NCI-H1105 (cell line): ENCODE results near the gene PGLYRP2.

ENCODE experiments used
- DNase-seq: peaks from one replicate; lab custom pipeline; 2025; lab: John Stamatoyannopoulos, UW

The PGLYRP2 gene

DNA sequence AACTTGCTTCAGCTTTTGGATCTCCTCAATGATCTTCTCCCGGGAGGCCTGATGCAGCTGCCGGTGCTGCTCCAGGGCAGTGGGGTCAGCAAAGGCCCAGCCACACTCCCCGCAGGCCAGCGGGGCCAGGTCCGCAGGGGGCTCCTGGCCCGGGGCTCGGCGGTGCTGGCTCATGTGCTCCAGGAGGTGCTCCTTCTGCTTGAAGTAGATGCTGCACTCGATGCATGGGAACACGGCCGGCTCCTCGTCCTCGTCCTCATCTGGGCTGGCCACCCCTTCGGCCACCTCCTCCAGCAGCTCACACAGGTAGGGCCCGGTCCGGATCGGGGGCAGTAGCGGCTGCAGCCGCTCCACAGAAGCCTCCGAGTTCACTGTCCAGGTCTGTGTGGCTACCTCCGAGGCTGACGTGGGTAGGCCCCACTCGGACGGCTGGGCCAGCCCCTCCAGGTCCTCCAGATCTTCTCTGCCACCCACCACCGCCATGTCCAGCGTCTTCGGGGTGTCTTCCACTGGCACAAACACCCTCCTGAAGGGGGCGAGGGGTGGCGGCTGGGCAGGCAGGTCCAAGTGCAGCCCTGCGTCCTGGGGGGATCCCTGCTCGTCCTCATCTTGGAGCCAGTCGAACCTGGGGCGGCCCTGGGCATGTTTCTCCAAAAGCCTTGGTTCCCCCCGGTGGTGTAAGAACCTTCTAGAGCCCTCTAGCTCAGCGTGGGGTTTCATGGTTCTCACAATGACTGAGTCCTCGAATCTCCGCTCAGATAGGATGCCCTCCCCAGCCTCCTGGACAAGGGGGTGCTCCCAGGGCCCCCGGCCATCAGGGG lies 39.3 kb downstream of the PGLYRP2 start:
- DNase-seq: no peak

- DNase-seq: no peak
Observed at GRCh38 chr19:15439078-15439799, 40.1 kb downstream of the PGLYRP2 start.

GRCh38 chr19:15438577-15438976 lies 40.7 kb downstream of the PGLYRP2 start:
- no peak for DNase-seq

DNA sequence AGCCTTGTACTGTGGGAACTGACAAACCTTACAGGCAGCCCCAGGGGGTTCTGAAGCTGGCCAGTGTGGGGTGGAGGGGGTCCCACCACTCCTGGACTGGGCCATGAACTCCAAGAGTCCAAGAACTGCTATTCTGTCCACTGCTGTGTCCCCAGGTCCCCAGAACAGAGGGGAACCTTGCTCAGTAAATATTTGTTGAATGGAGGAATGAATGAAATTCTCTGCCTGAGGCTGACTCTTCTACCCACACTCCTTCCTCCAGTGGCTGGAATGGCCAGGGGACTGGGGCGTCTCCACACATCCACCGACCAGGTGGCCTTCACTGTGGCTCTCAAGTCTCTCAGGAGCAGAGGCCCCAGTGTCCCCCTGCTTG lies 41.2 kb downstream of the PGLYRP2 start:
- no peak for DNase-seq

DNA sequence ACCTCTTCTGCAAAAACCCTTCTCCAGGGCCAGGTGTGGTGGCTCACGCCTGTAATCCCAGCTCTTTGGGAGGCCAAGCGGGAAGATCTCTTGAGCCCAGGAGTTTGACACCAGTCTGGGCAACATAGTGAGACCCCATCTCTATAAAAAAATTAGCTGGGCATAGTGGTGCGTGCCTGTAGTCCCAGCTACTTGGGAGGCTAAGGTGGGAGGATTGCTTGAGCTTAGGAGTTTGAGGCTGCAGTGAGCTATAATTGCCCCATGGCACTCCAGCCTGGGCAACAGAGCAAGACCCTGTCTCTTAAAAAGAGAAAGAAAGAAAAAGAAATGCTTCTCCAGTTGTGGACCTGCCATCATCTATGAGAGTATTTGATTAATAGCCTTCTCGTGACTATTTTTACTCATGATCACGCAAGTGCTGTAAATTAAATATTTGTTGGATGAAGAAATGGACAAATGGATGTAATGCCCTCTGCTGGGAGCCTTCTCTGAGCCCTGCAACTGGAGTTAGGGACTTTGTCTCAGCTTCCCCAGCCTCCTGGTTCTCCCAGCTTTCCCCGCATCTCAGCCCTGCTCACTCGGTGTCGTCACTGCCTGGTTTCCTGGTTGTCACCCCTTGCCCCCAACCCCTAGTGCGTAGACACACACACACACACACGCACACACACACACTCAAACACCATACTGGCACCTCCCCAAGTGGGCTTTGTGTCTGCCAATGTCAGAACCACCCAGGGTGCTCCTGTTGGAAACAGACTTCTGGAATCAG lies 41.8 kb downstream of the PGLYRP2 start:
- no peak for DNase-seq

DNA sequence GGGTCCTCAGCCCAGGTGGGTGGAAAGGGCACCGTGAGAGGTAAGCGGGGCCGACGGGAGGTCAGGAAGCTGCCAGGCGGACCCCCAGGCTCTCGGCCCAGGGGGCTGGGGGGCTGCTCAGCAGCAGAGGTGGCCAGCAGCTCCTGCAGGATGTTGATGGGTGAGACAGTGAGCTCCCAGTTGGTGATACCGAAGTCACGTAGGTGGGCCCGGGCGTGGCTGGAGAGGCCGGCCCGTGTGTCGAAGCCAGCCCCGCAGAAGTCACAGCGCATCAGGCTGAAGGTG lies 42.5 kb downstream of the PGLYRP2 start:
- DNase-seq: no peak

DNA sequence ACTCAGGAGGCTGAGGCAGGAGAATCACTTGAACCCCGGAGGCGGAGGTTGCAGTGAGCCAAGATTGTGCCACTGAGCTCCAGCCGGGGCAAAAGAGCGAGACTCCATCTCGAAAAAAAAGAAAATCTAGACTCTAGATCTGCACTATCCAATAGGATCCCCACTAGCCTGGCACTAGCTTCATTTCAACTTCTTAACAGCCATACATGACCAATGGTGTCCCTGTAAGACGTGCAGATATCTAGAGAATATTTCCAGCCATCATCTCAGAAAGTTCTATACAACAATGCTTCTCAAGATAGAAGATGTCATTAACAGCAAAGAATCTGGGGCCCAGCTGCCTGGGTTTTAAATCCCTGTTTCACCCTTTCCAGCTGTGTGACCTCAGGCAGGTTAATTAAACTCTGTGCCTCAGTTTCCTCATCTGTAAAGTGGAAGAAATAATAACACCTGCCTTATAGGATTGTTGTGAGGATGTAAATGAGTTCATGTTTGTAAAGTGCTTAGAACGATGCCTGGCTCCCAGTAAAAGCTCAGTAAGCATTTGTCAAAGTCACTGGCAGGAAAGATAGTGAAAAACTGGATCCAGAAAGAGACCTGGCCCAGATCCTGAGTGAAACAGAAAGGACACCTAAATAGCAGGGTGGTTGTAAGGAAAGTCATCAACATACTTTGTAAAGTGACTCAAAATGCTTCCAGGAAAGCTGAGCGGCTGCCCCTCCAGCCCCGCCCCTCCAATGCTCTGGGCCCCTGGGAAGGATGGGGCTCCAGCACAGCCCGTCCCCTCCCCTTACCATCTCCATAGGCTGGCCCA lies 43.1 kb downstream of the PGLYRP2 start:
- DNase-seq: no peak

DNA sequence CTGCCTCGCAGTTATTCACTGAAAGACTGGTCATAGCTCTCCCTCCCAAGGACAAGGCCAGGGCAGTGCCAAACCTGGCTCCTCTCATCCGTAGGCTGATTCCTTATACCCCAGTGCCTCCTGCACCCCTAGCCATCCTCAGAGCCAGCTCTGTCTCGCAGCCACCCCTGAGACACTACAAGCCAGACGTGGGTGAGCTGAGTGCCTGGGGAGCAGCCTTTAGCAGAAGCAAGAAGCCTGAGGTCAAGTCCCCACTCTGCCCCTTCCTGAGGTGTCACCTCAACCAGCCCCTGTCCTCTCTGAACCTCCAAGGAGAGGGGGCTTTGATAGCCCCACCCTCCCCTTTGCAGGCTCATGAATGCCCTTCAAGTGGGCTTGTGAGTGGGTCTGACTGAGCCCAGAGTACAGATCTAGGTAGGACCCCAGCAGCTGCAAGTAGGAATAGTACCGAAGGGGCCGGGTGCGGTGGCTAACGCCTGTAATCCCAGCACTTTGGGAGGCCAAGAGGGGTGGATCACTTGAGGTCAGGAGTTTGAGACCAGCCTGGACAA lies 45.7 kb downstream of the PGLYRP2 start:
- no peak for DNase-seq

DNA sequence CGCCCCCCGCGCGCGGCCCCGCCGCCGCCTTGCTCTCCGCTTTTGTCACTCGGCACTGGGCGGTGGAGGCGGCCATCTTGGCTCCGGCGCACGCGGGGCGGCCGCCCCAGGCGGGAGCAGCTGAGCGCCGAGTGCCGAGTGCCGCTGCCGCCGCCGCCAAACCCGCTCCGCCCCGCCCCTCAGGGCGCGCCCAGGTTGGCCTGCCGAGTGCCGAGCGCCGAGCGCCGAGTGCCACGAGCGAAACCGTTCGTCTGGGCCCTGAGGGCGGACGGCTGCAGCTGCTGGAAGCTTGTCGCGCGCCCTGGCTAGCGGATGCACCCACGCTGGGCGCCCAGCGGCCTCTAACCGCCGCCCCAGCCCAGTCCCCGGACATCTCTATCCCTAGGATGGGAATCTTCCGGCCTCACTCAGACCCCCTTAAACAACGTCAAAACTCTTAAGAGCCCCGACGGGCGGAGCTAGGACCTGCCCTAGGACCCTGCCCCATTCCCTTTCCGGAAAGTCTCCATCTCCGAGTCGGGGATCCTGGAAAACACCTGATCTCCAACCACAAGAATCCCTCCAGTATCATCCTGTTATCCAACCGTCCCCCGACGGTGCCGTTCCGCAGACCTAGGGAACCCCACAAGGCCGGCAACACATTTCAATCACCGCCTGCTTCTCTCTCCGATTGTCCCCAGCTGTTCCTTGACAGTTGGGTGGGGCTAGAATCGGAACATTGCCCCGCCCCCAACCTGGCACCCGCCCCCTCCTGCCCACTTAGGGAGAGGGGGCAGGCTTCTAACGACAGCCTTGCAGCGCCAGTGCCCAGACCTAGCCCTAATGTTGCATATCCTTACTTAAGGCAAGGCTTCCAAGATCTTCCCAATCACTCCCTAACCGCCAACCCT lies 46.4 kb downstream of the PGLYRP2 start:
- DNase-seq: peak; percentile 86

- no peak for DNase-seq
Observed at GRCh38 chr19:15432018-15432494, 47.2 kb downstream of the PGLYRP2 start.

DNA sequence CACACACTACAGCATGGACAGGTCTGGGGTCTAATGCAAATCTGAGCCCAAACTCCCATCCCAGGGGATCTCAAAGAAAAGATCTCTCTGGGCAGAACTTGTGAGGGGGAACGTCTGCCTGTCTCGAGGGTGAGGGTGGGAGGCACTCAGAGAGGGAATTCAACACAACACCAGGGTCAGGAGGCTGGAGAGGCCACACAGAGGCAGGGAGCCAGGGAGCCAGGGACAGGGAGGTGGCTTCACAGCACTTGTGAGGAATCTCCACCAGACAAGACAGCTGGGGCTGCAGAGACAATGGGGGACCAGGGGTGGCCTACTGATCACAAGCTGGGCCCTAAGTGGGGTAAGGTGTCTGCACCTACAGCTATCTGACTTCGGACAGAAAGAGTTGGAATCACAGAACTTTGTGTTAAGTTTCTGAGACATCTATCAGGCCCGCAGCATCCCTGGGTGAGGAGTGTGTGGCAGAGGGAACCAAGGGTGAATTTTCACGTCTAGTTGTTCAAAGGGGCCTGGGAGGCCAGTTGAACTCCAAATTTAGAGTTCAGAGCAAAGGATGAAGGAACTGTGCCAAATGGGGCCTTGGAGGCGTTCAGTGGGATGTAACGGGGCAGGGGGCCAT lies 47.8 kb downstream of the PGLYRP2 start:
- no peak for DNase-seq

DNA sequence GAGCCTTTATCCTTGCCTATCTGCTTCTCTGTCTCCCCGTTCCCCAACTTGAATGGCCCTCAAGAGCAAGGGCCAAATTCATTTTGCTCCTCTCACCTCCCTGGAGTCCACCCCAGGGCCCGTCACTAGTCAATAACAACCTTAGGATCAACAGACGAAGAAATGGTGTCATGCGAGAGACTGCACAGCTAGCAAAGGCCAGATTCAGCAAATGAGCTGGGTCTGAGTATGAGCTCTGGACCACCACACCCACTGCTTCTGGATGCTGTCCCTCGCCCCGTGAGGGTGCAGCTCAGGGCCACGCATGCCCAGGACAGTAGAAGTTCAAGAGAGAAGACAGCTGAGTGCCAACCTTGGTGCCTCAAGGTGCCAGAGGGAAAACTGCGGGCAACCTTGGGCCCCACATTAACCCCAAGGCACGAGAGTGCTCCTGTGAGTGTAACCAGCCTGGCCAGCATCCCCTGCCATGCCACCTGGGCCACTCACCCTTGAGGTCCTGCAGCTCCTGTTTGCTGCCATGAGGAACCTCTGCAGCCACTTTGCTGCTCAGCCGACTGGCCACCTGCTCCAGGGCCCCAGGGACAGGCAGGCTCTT lies 48.7 kb downstream of the PGLYRP2 start:
- DNase-seq: no peak

DNA sequence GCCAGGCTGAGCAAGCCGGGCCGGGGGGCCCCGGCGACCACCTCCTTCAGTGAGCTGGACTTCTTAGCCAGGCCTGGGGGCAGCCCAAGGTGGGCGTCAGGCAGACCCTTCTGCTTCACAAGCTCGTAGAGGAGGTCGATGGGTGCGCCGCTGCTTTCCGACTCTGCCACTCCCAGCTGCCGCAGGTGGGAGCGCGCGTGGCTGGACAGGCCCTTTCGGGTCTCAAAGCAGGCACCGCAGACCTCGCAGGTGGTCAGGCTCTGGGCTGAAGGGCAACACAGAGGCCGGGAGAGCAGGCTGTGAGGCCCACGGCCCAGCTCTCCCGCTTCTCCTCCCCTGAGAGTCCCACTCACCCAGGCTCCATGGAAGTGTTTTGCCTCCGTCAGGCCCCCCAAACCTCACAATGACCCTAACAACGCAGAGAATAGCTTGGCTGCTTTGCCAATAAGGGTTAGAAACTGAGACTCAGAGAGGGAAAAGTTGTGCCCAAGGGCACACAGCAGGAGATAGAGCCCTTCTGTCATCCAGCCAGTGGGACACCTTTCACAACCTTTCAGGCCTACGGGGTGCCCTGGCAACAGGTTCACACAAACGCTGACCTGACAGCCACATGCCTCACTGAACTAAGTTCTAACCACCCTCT lies 49.4 kb downstream of the PGLYRP2 start:
- no peak for DNase-seq

DNA sequence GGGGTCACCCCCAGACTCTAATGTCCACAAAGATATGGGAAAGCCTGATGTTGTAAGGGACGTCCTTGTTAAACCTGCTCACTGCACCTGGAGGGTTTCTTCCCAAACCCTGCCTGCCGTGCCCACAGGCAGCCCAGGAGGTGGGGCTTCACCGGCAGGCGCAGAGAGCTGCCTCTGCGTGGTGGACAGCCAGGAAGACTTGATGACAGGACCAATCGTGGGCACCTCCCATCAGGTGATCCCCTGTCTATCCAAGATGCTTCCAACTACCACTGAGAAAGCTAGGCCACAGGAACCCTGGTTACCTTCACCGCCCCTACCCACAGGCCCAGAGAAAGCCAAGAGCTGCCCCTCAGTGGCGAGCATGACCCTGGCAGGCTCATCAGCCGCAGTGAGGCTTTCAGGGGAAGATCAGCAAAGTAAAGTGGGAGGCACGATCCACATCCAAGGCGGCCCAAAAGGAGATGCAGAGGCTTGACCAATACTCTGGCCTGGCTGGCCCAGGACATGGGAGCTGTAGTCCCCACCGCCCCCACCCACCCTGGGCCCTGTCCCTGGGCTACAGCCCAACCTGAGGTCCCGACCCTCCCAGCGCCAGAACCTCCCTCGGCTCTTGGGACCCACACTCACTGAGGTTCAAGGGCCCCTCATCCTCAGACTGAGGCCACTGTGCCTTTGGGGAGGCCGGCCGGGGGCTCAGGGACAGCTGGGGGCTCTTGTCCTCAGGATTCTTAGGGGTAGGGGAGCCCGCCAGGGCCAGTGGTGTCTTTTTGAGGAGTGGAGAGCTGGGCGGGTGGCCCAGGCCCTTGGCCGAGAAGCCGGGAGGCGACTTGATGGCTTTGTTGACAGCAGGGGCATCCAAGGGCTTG lies 50.1 kb downstream of the PGLYRP2 start:
- DNase-seq: no peak

DNA sequence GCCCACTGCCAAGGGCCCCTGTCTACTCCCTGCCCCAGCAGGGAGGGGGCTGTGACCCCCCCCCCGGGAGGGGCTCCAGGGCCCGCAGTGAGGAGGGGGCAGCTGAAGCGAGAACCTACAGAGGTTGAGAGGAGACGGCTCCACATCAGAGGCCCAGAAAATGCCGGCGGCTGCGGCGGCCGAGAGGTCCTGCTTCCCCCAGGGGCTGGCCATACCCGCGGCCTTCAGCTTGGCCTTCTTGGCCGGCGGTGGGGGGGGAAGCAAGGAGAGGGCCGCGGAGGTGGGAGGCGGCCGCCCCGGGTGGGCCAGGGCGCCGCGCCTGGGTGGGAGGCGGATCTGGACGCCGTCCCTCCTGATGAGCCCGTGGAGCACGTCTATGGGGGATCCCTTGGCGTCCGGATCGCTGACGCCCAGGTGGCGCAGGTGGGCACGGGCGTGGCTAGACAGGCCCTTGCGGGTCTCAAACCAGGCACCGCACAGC lies 51.3 kb downstream of the PGLYRP2 start:
- no peak for DNase-seq

DNA sequence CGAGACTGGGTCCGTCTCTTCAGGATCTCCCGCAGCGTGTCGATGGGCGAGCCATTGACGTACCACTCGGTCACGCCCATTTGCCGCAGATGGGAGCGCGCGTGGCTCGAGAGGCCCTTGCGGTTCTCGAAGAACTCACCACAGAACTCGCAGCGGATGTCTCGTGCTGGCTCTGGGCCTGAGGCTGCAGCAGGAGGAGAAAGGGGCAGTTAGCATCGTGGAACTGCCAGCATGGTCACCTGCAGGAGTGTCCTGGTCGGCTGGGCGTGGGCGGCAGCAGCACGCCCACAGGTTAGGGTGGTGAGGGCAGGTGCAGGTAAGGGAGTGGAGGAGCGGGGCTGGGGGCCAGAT lies 52.0 kb downstream of the PGLYRP2 start:
- DNase-seq: no peak

- no peak for DNase-seq
Observed at GRCh38 chr19:15426485-15427349, 52.6 kb downstream of the PGLYRP2 start.
